GM18867 (cell line): ENCODE results near the gene CCDC192.
"Not testable (repeated sequence)": the region's sequence is repeated elsewhere in the genome, so short reads cannot be mapped to it uniquely, and the experiment has no call there.

Experiments used
- ATAC-seq: cut with Tn5 transposase; IDR thresholded peaks from one replicate; pipeline ENCODE4 v1.9.1; 2021; ENCODE audit warnings: mild to moderate bottlenecking, moderate library complexity; ENCODE audit not compliant: unreplicated experiment

Gene CCDC192

DNA sequence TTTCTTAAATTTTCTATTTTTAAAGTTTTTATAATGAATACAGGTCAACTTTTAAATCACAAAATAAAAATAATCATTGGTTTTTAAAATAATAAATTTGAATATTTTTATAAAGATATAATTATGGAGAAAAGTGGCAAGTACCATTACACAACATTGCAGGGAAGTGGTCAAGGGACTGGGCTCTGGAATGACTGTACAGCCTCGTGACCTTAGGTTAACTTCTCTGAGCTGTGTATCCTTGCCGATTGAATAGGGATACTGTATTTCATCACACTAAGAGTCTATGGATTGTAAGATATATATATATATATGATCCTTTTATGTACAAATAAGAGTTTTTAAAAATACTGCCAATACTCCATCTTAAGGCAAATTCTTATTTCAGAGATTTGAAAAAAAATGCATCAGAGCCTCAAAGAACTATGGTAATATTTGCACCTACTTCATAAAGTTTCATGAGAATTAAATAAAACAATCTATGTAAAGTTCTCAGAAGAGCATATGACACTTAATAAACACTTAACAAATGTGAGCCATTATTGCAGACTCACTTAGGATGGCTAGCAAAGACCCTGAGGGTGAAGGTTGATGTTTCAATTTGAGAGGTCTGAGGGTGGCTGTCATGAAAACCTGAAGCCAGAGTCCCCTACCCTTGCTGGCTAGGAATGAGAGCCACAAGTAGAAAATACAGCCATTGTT is 136.5 kb downstream of the CCDC192 start:
- ATAC-seq: peak; percentile 61

DNA sequence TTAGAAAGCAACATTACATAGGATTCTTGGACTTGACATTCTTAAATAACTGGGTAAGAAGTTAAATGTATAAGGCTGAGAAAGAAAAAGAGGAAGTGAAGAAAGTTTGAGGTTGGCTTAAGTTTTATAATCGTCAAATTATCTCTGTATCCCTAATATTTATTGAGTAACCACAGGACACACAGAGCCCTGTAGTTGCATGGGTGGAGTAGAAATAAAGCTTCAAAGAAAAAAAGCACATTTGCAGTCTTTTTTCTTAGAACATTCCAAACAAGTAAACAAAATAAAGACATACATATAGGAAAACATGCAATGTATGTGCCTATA is 137.0 kb downstream of the CCDC192 start:
- peak; percentile 68 for ATAC-seq

DNA sequence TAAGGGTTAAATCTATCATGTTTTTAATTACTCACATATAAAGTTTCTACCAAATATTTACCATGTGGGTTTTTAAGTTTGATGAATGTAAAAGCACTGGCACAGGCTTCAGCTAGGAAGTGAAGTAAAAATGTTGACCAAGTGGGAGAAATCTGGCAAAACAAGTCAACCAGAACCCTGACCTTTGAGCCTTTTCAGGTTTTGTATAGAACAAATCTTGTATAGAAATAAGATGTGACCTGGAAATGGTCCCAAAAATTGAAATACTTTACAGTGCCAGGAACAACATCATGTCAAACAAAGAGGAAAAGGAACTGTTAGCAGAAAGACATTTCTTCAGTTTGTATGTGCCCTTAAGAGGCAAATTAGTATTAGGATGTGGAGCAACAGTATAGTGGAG is 137.6 kb downstream of the CCDC192 start:
- no peak for ATAC-seq

DNA sequence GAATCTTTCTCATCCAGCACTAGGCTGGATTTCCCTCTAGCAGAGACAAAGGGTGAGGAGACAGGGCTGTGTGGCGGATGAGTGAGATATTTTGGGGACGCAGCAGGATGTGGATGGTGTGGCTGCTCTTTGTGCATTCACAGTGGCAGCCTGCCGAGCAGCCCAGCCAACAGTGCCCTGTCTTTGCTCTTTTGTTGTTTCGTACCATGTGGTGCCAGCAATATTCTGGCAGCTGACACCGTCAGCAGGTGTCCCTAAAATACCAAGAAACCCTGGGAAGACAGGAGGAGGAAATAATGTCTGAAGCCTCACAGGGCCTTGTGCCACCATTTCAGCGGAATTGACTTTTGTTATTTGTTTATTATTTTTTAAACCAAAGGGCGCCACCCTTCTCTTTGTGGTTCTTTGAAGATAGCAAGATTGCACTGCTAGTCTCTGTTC is 141.4 kb downstream of the CCDC192 start:
- no peak for ATAC-seq

DNA sequence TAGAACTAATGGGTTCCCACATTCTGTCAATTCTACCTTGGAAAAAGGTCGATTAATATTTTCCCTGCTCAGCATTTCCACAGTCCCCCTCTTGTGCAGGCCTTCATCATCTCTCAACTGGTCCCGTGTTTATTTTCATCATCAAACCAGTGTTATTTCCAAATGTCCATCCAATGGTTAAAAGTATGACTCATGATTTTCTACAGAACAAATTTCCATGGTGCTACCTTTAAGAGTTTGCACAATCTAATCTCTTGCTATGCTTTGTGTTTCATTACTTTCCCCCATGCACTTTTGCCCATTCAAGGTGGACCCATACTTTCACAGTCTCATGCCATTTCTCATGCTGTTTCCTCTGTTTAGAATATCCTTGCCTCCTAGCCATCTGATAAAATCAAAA is 143.7 kb downstream of the CCDC192 start:
- no peak for ATAC-seq

DNA sequence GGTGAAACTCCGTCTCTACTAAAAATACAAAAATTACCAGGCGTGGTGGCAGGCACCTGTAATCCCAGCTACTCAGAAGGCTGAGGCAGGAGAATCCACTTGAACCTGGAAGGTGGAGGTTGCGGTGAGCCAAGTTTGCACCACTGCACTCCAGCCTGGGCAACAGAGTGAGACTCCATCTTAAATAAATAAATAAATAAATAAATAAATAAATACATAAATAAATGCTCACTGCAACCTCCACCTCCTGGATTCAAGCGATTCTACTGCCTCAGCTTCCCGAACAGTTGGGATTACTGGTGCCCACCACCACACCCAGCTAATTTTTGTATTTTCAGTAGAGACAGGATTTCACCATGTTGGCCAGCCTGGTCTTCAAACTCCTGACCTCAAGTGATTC is 144.4 kb downstream of the CCDC192 start:
- not testable (repeated sequence) for ATAC-seq

DNA sequence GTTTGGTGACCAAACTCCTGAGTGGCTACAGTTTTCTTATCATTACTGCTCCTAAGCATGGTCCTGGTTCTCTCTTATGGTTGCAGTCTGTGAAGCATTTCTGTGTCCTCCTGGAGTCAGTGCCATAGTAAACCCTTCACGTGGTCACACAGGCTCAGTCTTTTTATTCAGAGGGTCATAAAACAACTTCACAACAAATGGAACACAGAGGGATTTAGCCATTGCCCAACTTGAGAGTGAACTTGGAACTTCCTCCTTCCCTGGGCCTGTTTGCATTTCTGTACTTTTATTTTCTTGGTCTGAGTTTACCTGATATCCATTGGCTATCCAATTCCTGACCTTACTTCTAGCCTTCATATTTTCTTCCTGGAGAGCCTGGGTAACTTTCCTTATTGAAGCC is 144.9 kb downstream of the CCDC192 start:
- no peak for ATAC-seq

DNA sequence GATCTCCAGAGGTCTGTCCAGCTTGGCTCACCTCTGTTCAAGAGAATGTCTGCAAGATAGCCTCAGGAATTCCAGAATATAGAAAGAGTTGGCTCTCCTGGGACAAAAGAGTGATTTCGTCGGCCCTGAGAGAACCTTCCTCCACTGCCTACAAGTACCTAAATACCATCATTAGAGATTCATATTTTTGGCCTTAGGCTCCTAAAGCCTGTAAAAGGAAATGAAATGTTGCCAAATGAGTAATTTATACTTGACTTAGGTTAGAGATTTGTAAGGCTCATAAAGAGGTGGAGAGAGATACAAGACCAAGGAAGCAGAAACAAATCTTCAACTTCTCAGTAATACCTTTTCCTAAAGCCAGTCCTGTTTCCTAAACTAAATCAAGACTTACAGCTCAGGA is 146.2 kb downstream of the CCDC192 start:
- no peak for ATAC-seq

DNA sequence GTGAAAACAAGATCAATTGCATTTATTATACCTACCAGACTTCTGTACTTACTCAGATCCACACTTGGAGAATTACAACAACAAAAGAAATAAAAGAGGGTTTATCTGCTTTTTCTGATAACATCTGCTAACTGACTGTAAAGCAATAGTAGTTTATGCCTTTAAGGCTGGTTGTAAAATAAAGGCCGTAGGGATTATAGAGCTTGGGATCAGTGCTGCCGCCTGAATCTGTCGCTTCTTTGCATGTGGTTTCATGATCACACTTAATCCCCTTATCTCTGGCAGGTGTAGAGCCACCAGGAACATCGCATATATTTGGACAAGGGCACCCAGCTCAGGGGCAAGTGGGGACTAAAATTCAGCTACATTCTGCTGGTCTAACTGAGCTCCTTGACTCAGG is 146.7 kb downstream of the CCDC192 start:
- ATAC-seq: no peak

DNA sequence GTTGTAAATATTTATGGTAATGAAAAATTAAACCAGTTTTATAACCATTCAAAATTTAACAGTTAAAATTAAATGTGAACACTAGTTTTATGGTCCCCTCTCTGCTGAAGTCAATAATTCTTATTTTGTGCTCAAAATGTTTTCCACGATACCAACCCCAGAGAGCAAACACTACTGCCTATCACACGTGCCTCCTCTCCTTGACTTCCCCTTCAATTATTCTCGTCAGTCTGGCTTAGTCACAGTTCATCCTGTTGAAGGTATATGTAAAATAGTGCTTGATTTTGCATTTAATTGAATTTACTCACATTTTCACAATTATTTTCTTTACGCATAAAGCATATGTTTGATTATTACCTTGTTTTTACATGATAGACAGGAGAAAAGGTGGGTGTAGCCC is 148.8 kb downstream of the CCDC192 start:
- no peak for ATAC-seq

DNA sequence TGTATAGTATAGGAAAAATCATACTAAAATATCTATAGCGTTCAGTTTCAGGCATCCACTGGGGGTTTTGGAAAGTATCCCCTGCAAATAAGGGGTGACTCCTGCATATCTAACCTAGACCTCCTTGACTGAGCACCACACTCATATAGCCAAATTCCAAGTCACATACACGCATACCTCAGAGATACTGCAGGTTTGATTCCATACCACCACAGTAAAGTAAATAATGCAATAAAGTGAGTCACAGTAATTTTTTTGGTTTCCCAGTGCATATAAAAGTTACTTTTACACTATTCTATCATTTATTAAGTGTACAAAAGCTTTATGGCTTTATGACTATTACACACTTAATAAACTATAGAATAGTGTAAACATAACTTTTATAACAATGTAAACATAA is 151.3 kb downstream of the CCDC192 start:
- no peak for ATAC-seq

DNA sequence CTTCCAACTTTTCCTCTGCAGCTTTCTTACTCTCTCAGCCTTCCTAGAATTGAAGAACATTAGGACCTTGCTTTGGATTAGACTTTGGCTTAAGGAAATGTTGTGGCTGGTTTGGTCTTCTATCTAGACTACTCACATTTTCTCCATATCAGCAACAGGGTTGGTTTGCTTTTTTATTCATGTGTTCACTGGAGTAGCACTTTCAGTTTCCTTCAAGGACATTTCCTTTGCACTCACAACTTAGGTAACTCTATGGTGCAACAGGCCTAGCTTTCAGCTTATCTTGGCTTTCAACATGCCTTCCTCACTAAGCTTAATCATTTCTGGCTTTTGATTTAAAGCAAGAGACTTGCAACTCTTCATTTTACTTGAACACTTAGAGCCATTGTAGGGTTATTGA is 153.1 kb downstream of the CCDC192 start:
- ATAC-seq: peak; percentile 71

DNA sequence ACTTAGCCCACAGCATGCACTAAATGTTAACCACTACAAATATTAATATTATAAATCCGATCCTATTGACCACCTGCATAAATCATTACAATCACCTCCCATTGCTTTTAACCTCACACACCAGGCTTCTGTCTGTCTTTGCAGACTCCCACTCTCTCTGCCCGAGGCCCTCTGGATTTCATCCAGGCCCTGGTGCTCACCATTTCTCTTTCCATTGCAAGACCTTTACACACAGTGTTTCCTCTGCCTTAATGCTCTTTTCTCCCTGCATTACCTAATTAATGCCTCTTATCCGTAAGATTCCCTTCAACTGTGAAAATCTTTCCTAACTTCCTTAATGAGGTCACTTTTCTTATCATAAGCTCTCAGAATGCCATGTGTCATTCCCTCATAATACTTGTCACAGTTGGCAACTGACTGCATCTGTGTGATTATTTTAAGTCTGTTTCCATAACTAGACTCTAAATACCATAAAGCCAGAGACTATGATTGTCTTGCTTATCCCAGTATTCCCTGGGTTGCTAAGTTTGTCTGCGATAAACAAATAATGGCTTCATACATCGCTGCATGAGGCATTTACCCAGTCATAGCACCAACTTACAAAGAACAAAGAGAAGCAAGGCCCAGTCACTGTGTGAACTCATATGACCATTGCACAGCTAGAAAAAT is 155.1 kb downstream of the CCDC192 start:
- no peak for ATAC-seq

DNA sequence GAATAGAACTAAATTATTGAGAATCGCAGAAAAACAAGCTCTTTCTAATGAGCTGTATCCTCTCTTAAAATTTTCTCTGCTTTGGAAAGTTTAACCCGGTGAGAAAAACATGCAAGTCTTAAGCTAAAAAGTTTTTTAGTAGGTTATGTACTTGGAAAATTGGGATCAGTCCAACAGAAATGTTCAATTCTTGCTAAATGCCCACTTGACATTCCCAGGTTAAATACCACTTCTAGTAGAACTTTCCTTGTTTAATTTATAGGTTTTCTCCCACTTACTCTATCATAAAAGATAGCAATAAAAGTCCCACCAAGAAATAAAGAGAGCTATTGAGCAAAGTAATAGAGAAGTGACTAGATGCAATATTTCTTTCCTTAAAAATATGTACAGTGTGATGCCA is 157.1 kb downstream of the CCDC192 start:
- no peak for ATAC-seq

DNA sequence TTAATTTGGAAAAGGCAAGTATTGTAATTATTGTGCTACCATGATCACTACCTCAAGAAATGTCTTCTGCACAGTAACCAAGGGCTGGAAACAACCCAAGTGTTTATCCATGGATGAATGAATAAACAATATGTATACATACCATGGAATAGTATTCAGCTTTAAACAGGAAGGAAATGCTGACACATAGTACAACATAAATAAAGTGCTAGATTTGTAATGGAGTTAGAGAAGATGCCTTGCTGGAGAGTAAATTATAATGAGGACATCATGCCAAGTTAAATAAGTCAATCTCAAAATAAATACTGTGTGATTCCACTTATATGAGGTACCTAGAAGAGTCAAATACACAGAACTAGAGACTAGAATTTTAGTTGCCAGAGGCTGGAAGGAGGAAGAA is 160.0 kb downstream of the CCDC192 start:
- ATAC-seq: no peak

DNA sequence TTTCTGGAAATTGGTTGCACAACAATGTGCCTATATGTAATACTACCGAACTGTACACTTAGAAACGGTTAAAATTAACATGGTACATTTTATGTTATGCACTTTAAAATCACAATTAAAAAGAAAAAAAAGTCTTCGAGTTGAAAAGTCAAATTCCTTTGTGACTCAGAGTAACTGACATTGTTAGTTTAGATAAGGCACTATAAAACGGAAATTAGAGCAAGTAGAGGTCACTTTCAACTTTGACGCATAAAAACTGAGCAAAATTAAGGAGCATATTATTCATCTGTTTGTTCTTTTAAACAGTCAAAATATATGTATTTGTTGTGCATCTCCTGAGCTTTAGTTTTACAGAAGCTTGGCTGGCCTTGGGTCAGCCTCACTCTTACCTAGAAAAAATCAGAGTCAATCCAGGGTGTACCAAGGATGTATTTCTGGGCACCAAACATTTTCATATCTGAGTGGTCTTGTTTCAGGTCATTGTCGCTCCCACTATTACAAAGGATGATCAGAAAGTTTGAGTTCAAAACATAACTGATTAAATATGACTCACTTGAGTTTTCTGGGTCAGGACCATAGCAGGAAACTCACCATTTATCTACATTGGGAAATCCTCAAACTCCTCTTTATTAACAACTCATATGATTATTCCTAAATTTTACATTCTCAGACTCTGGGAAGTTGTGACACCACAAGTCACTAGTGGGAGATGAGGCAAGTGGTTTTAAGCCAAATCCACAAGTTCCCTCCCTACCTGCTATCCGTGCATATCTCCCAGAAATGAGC is 160.6 kb downstream of the CCDC192 start:
- no peak for ATAC-seq

DNA sequence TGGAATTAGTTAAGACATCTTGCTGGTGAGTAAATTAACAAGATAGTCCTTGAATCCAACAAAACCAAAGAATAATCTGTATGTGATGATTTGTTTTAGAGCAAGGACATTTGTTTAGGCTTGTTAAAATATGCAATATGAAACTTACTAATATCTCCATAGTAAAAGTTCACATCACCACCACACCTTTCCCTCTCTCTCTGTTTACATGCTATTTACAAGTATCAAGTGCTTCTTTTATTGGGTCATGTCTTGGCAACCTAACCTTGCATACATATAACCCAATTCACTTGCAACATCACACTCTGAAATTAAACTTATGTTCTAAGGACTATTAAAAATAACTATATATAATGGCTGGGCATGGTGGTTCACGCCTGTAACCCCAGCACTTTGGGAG is 161.3 kb downstream of the CCDC192 start:
- no peak for ATAC-seq

DNA sequence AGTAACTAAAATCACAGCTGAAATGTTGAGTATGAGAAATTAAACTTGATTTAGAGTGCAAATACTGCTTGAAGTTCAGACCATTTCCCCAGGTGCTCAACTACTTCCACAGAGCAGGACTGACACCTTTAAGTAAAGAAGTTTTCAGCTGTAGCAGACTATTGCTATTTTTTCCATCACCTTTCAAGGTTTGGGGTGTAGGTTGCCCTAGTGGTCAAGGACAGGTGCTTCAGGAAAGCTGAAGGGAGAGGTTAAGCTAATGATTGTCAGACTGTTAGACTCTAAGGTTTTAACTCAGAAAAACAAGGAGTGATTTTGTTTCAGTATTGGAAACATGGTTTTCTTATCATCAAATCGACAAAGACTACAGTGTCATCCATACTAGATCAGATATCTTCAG is 162.1 kb downstream of the CCDC192 start:
- ATAC-seq: peak; percentile 56

DNA sequence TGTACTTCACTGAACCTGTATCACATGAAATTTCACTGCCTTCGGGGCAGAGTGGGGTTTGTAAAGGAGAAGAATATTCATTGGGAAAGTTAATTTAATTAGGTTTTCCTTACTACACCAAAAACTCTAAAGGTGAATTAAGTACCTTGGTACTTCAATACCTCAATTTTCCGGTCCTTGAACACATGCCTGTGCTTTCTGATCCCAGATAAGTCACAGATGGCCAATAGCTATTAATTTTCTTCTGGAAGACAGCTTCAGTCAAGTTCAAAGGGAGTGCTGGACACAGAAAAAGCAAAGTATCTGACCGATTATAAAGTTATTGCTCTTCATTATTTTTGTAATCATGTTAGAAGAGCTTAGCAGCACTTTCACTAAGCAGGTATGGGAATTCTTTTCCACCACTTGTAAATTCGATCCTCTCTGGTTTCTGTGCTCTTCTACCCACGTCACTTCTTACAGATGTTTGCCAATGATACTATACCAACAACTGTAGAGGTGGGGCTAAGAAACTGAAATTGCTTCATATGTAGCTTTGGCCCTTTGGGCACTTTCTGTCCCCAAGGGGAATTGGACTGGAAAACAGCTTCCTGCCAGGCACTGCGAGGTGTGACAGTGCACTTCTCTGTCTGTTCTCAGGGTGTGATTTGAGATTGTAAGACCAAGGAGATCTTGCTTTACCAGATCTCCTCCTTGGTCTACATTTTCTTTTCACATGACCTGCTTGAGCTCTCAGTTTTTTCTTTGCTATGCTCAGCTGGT is 164.0 kb downstream of the CCDC192 start:
- ATAC-seq: peak; percentile 35

DNA sequence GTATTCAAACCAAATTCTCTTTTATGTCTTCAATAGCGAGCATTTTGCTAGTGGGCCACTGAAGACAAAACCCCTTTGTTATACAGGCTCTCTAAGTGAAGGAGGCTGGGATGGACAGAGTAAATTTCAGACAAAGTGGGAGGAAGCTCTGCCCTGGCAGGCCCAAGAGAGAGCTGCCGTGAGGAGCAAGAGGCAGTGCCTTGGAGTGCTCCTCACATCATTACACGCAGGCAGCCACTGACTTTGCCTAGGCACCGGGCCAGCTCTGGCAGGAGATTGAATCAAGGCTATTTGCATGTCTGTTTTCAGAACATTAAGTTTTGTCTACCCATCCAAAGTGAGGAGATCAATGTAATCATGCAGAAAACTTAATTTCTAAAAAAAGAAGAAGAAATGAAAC is 167.7 kb downstream of the CCDC192 start:
- ATAC-seq: peak; percentile 72

DNA sequence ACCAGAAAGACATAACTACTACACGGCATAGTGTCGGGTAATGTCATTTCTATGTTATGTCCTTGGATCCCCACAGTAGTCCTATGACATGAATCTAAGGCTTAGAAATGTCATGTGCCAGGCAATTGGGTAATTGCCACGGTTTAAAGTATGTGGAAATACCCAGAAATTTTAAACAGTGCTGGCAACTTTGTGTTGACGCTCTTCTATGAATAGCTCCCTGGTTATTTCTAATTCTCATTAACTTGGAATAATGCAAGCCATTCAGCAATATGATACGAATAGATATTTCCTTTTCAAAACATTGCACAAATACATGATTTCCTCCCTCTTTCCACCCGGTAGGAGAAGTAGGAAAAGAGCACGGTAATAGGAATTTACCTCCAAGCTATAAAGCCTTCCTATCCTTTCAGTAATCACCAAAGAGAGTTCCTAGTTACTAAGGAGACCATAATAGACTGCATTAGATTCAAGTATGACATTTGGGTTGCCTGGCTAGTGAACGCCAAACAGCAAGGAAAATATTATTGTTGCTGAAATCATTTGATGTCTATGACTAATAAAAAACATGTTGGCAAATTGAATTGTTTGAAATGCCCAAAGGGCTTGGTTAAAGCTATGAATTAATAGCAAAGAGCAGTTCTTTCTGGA is 168.4 kb downstream of the CCDC192 start:
- ATAC-seq: no peak
